Measurements from ENCODE around the gene GNAI3. TPM values are rescaled to one million over a fixed set of nuclear protein-coding genes. Genes with fewer than 3 reads are reported as not detected.

The GNAI3 gene
- polyA plus RNA-seq, 1 donor (not counting 4 experiments of a cell fraction or from before 2014, with no cell fraction given), result 14.1 TPM

GRCh38 chr1:109514846-109515245 lies 33.6 kb upstream of the GNAI3 start:
- FAIRE-seq (no peak), DNase-seq (ENCODE audit: low read depth, low spot score) (no peak)
- no peak overlapping the region for H3K9ac ChIP-seq (ENCODE audit: control insufficient read depth, extremely low read depth, insufficient read depth, low read length)
- no peaks in the 10 kb centered on the region for H4K20me1 ChIP-seq (ENCODE audit: control insufficient read depth, extremely low read depth, insufficient read depth, low read length)
- H3K9me1 ChIP-seq (ENCODE audit: control insufficient read depth, extremely low read depth, insufficient read depth, low read length), result no peaks in the 10 kb centered on the region
- no peak overlapping the region for H3K4me2 ChIP-seq (ENCODE audit: control insufficient read depth, extremely low read depth, insufficient read depth, low read depth, low read length)
- no peak overlapping the region for H3K4me3 ChIP-seq (ENCODE audit: control insufficient read depth in 2 of 3, extremely low read depth in 1 of 3, insufficient read depth in 2 of 3, low read depth in 1 of 3, low read length in 3 of 3)
- H3K36me3 ChIP-seq (ENCODE audit: control insufficient read depth in 2 of 2, extremely low read depth in 1 of 2, insufficient read depth in 2 of 2, low read length in 2 of 2), result no peaks in the 10 kb centered on the region
- peaks cover 7% of the 10 kb centered on the region for H3K4me1 ChIP-seq (ENCODE audit: control insufficient read depth, extremely low read depth, insufficient read depth, low read length)
- no peaks in the 10 kb centered on the region for H3K9me3 ChIP-seq (ENCODE audit: control insufficient read depth, low read depth, low read length)
- dilution Hi-C loops (cut with MboI; ENCODE audit: extremely low pct_ligation_motif_present, low sequenced_read_pairs), result no loop called here
- no peak for TF ChIP-seq EZH2 (IDR thresholded peaks at IDR 0.05; ENCODE audit: low read length)
- TF ChIP-seq, protein P1, sequence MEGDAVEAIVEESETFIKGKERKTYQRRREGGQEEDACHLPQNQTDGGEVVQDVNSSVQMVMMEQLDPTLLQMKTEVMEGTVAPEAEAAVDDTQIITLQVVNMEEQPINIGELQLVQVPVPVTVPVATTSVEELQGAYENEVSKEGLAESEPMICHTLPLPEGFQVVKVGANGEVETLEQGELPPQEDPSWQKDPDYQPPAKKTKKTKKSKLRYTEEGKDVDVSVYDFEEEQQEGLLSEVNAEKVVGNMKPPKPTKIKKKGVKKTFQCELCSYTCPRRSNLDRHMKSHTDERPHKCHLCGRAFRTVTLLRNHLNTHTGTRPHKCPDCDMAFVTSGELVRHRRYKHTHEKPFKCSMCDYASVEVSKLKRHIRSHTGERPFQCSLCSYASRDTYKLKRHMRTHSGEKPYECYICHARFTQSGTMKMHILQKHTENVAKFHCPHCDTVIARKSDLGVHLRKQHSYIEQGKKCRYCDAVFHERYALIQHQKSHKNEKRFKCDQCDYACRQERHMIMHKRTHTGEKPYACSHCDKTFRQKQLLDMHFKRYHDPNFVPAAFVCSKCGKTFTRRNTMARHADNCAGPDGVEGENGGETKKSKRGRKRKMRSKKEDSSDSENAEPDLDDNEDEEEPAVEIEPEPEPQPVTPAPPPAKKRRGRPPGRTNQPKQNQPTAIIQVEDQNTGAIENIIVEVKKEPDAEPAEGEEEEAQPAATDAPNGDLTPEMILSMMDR (optimal IDR thresholded peaks at IDR 0.05 in 1 of 3, IDR thresholded peaks at IDR 0.05 in 1 of 3, conservative IDR thresholded peaks at IDR 0.05 in 1 of 3; ENCODE audit: extremely low read depth in 1 of 3, insufficient read depth in 2 of 3, low read length in 3 of 3), result no peak
- no peak overlapping the region for H2AFZ ChIP-seq (ENCODE audit: control insufficient read depth, low read length)
- H3K27ac ChIP-seq (ENCODE audit: control insufficient read depth, insufficient read depth, low read length), result no peak overlapping the region
- H3K79me2 ChIP-seq (ENCODE audit: control insufficient read depth, insufficient read depth, low read length), result no peaks in the 10 kb centered on the region
- peaks cover 16% of the 10 kb centered on the region for H3K27me3 ChIP-seq (ENCODE audit: control insufficient read depth, extremely low read depth, insufficient read depth, low read length)

- dilution Hi-C loops (cut with MboI; ENCODE audit: extremely low pct_ligation_motif_present, low sequenced_read_pairs), result no loop called here
- Histone ChIP-seq H3K9me1 (ENCODE audit: control insufficient read depth, extremely low read depth, insufficient read depth, low read length) (no peaks in the 10 kb centered on the region), H4K20me1 (ENCODE audit: control insufficient read depth, extremely low read depth, insufficient read depth, low read length) (no peaks in the 10 kb centered on the region), H3K27me3 (ENCODE audit: control insufficient read depth, extremely low read depth, insufficient read depth, low read length) (peaks cover 9% of the 10 kb centered on the region), H3K4me3 (ENCODE audit: control insufficient read depth in 2 of 3, extremely low read depth in 1 of 3, insufficient read depth in 2 of 3, low read depth in 1 of 3, low read length in 3 of 3) (no peak overlapping the region), H3K9me3 (ENCODE audit: control insufficient read depth, low read depth, low read length) (no peaks in the 10 kb centered on the region), H3K4me1 (ENCODE audit: control insufficient read depth, extremely low read depth, insufficient read depth, low read length) (peaks cover 7% of the 10 kb centered on the region), H3K79me2 (ENCODE audit: control insufficient read depth, insufficient read depth, low read length) (no peaks in the 10 kb centered on the region), H3K27ac (ENCODE audit: control insufficient read depth, insufficient read depth, low read length) (no peak overlapping the region), H3K36me3 (ENCODE audit: control insufficient read depth in 2 of 2, extremely low read depth in 1 of 2, insufficient read depth in 2 of 2, low read length in 2 of 2) (no peaks in the 10 kb centered on the region), H2AFZ (ENCODE audit: control insufficient read depth, low read length) (no peak overlapping the region), H3K4me2 (ENCODE audit: control insufficient read depth, extremely low read depth, insufficient read depth, low read depth, low read length) (no peak overlapping the region), H3K9ac (ENCODE audit: control insufficient read depth, extremely low read depth, insufficient read depth, low read length) (no peak overlapping the region)
- TF ChIP-seq, protein P1 (optimal IDR thresholded peaks at IDR 0.05 in 1 of 3, IDR thresholded peaks at IDR 0.05 in 1 of 3, conservative IDR thresholded peaks at IDR 0.05 in 1 of 3; ENCODE audit: extremely low read depth in 1 of 3, insufficient read depth in 2 of 3, low read length in 3 of 3), result no peak
- TF ChIP-seq EZH2 (IDR thresholded peaks at IDR 0.05; ENCODE audit: low read length), result no peak
- no peak for DNase-seq (ENCODE audit: low read depth, low spot score)
- FAIRE-seq, result no peak
These were observed 31.5 kb upstream of the GNAI3 start for GRCh38 chr1:109516872-109517271.
